Measurements from ENCODE around the gene MMP15. TPM values are rescaled to one million over a fixed set of nuclear protein-coding genes. Genes with fewer than 3 reads are reported as not detected.

MMP15 gene
- total and polyA plus RNA-seq, 2 of the 4 experiments (the other 2 are of a cell fraction): 0.18 to 0.56 TPM

DNA sequence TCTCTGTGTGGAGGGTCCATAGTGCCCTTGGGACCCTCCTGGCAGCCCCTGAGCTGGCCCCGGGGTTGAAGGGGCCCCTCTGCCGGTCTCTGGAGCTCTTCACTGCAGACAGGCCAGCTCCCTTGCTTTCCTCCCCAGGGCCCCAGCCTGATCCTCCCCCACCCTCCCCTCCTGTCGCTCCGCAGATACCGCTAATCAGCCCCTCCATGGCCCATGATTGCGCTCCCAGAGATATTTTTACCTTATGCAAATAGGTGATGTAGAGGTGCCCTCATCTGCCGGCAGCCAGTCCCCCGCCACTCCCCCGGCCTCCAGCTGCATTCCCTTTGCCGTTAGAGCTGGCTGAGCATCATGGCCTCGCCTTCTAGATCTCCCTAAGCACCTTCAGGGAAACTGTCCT, 9.2 kb downstream of the MMP15 start:
- no peaks in the 10 kb centered on the region for H3K9me3 ChIP-seq (ENCODE audit: control insufficient read depth, insufficient read depth, low read length)
- POLR2A ChIA-PET (ENCODE audit: unreplicated experiment): no interaction called here
- in situ Hi-C loops (cut with MboI; ENCODE audit: low sequenced_read_pairs): no loop called here

More for the DNA sequence above, 9.2 kb downstream of the MMP15 start:
- H3K4me2 ChIP-seq (ENCODE audit: low read depth, low read length): no peak overlapping the region
- H3K9me1 ChIP-seq (ENCODE audit: insufficient read depth, low read length): no peaks in the 10 kb centered on the region; the same call in 1 of the 2 replicates
- no peak overlapping the region for H3K18ac ChIP-seq (ENCODE audit: low read depth, low read length)
- no peak overlapping the region for H2AK9ac ChIP-seq (replicated peaks; ENCODE audit: low read depth, low read length, poor library complexity)
- H3K27me3 ChIP-seq (ENCODE audit: control insufficient read depth, insufficient read depth, low read length): peaks cover 18% of the 10 kb centered on the region
- H3K79me1 ChIP-seq (ENCODE audit: low read depth in 1 of 2, low read length in 2 of 2): no peaks in the 10 kb centered on the region
- H2BK120ac ChIP-seq (ENCODE audit: low read depth, low read length): no peak overlapping the region
- no peak overlapping the region for H3K4ac ChIP-seq (ENCODE audit: low read depth, low read length)
- H4K8ac ChIP-seq (ENCODE audit: low read depth in 2 of 2, low read length in 2 of 2): no peak overlapping the region
- DNase-seq (no peak), ATAC-seq (ENCODE audit: low read depth) (no peak)
- H2BK5ac ChIP-seq (ENCODE audit: low read depth, low read length, poor library complexity, severe bottlenecking): no peak overlapping the region
- H3K23ac ChIP-seq (ENCODE audit: low read depth, low read length): no peak overlapping the region
- H3K4me1 ChIP-seq (ENCODE audit: control insufficient read depth, insufficient read depth, low read length): no peaks in the 10 kb centered on the region
- CTCF ChIA-PET: interaction anchor here (1.5 kb wide), 1 partner anchor 87 kb away, joined by 3 read pairs; no protein-coding TSS in a partner anchor
- no peaks in the 10 kb centered on the region for H3K36me3 ChIP-seq (ENCODE audit: control insufficient read depth, insufficient read depth, low read length)
- no peak for TF ChIP-seq FOS (IDR thresholded peaks at IDR 0.05; ENCODE audit: low read depth, low read length)
- TF ChIP-seq MXI1 (IDR thresholded peaks at IDR 0.05; ENCODE audit: borderline replicate concordance, low read depth, low read length): no peak
- TF ChIP-seq POLR2A (IDR thresholded peaks at IDR 0.05; ENCODE audit: low read depth, low read length): no peak
- no peak for TF ChIP-seq CEBPB (IDR thresholded peaks at IDR 0.05; ENCODE audit: low read depth, low read length)
- TF ChIP-seq RCOR1 (IDR thresholded peaks at IDR 0.05; ENCODE audit: insufficient replicate concordance, low read length): no peak
- TF ChIP-seq, protein P1, sequence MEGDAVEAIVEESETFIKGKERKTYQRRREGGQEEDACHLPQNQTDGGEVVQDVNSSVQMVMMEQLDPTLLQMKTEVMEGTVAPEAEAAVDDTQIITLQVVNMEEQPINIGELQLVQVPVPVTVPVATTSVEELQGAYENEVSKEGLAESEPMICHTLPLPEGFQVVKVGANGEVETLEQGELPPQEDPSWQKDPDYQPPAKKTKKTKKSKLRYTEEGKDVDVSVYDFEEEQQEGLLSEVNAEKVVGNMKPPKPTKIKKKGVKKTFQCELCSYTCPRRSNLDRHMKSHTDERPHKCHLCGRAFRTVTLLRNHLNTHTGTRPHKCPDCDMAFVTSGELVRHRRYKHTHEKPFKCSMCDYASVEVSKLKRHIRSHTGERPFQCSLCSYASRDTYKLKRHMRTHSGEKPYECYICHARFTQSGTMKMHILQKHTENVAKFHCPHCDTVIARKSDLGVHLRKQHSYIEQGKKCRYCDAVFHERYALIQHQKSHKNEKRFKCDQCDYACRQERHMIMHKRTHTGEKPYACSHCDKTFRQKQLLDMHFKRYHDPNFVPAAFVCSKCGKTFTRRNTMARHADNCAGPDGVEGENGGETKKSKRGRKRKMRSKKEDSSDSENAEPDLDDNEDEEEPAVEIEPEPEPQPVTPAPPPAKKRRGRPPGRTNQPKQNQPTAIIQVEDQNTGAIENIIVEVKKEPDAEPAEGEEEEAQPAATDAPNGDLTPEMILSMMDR (conservative IDR thresholded peaks at IDR 0.05; ENCODE audit: low read depth, low read length): no peak
- TF ChIP-seq, protein P2, sequence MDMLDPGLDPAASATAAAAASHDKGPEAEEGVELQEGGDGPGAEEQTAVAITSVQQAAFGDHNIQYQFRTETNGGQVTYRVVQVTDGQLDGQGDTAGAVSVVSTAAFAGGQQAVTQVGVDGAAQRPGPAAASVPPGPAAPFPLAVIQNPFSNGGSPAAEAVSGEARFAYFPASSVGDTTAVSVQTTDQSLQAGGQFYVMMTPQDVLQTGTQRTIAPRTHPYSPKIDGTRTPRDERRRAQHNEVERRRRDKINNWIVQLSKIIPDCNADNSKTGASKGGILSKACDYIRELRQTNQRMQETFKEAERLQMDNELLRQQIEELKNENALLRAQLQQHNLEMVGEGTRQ (IDR thresholded peaks at IDR 0.05; ENCODE audit: low read depth, low read length): no peak
- no peak for TF ChIP-seq NFE2L2 (IDR thresholded peaks at IDR 0.05; ENCODE audit: low read depth, low read length)
- TF ChIP-seq MAZ (IDR thresholded peaks at IDR 0.05; ENCODE audit: borderline replicate concordance, low read depth, low read length): no peak
- TF ChIP-seq RAD21 (IDR thresholded peaks at IDR 0.05; ENCODE audit: low read length): no peak
- no peak for TF ChIP-seq RFX5 (IDR thresholded peaks at IDR 0.05; ENCODE audit: low read depth, low read length)
- TF ChIP-seq CHD1 (IDR thresholded peaks at IDR 0.05; ENCODE audit: low read depth, low read length): no peak
- TF ChIP-seq, protein P3, sequence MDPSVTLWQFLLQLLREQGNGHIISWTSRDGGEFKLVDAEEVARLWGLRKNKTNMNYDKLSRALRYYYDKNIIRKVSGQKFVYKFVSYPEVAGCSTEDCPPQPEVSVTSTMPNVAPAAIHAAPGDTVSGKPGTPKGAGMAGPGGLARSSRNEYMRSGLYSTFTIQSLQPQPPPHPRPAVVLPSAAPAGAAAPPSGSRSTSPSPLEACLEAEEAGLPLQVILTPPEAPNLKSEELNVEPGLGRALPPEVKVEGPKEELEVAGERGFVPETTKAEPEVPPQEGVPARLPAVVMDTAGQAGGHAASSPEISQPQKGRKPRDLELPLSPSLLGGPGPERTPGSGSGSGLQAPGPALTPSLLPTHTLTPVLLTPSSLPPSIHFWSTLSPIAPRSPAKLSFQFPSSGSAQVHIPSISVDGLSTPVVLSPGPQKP (IDR thresholded peaks at IDR 0.05; ENCODE audit: borderline replicate concordance, low read depth, low read length): no peak
- TF ChIP-seq SMC3 (IDR thresholded peaks at IDR 0.05; ENCODE audit: low read depth, low read length): no peak
- no peak for TF ChIP-seq MAFK (IDR thresholded peaks at IDR 0.05; ENCODE audit: low read depth, low read length)
- no peak for TF ChIP-seq BHLHE40 (IDR thresholded peaks at IDR 0.05; ENCODE audit: low read depth, low read length)
- H3K14ac ChIP-seq (replicated peaks; ENCODE audit: low read depth, low read length): no peak overlapping the region
- no peak overlapping the region for H2BK15ac ChIP-seq (ENCODE audit: low read depth, low read length)
- no peak overlapping the region for H2AK5ac ChIP-seq (ENCODE audit: low read depth, low read length)
- WGBS, 2 experiments (ENCODE audit: extremely low coverage in 2 of 2, insufficient read length in 1 of 2): no CpG with 5 or more reads among the region's 11 CpGs
- no peak overlapping the region for H3K9ac ChIP-seq (ENCODE audit: low read depth, low read length)
- dilution Hi-C loops (cut with HindIII; ENCODE audit: low sequenced_read_pairs, unreplicated experiment) (no loop called here), intact Hi-C loops (cut with micrococcal nuclease) (no loop called here)
- H4K20me1 ChIP-seq (ENCODE audit: insufficient read depth, low read length): no peaks in the 10 kb centered on the region
- no TSS peak for BruUV-seq (replicated peaks)
- no peak overlapping the region for H2AFZ ChIP-seq (replicated peaks; ENCODE audit: low read length, poor library complexity)
- no peak overlapping the region for H4K5ac ChIP-seq (ENCODE audit: low read depth, low read length)
- H3K56ac ChIP-seq (ENCODE audit: extremely low read depth, insufficient read depth, low read length): no peak overlapping the region
- H3K27ac ChIP-seq (ENCODE audit: insufficient read depth, low read length): no peak overlapping the region
- no peak overlapping the region for H2BK20ac ChIP-seq (ENCODE audit: low read depth, low read length)
- H3K4me3 ChIP-seq (ENCODE audit: insufficient read depth, low read depth, low read length): no peak overlapping the region
- no peak overlapping the region for H4K91ac ChIP-seq (ENCODE audit: insufficient read depth, low read depth, low read length)

All from IMR-90 (cell line).